Trophoblast cell (in vitro differentiated cells and primary cell): ENCODE measurements around the gene MKRN2OS. TPM values are rescaled to one million over a fixed set of nuclear protein-coding genes. Genes with fewer than 3 reads are reported as not detected.
A peak's percentile ranks its signal among the peaks of the same experiment; 100 is the strongest.

Source experiments
- DNase-seq, 2 donors: peaks; one replicate each; pipeline ENCODE4 v3.0.0-alpha.2; 2016
- H2AFZ ChIP-seq: 2 replicates; pipeline ENCODE4 v1.6.1; 2013; ENCODE audit warnings: low read length, moderate library complexity, mild to moderate bottlenecking; ENCODE audit not compliant: insufficient read depth, poor library complexity
- H2AK5ac ChIP-seq: 2 replicates; pipeline ENCODE4 v1.6.1; 2013; ENCODE audit warnings: mild to moderate bottlenecking, low read length
- H2BK120ac ChIP-seq: 2 replicates; pipeline ENCODE4 v1.6.1; 2013; ENCODE audit warnings: low read length, mild to moderate bottlenecking, moderate library complexity; ENCODE audit not compliant: insufficient read depth, poor library complexity
- H2BK12ac ChIP-seq: 2 replicates; pipeline ENCODE4 v1.6.1; 2013; ENCODE audit warnings: mild to moderate bottlenecking, low read length, moderate library complexity
- H2BK5ac ChIP-seq: 2 replicates; pipeline ENCODE4 v1.6.1; 2013; ENCODE audit warnings: low read length, low read depth, moderate library complexity, mild to moderate bottlenecking; ENCODE audit not compliant: poor library complexity
- H3K14ac ChIP-seq: 2 replicates; pipeline ENCODE4 v1.6.1; 2013; ENCODE audit warnings: mild to moderate bottlenecking, low read length
- H3K18ac ChIP-seq: 2 replicates; pipeline ENCODE4 v1.6.1; 2013; ENCODE audit warnings: mild to moderate bottlenecking, low read length
- H3K23ac ChIP-seq: 2 replicates; pipeline ENCODE4 v1.6.1; 2013; ENCODE audit warnings: low read length
- H3K27ac ChIP-seq: 2 replicates; pipeline ENCODE4 v1.5.1; 2013; ENCODE audit warnings: low read depth, mild to moderate bottlenecking, inconsistent platforms, low read length, moderate library complexity
- H3K27me3 ChIP-seq: 2 replicates; pipeline ENCODE4 v1.6.1; 2013; ENCODE audit warnings: inconsistent platforms, mild to moderate bottlenecking, low read length, moderate library complexity; ENCODE audit not compliant: insufficient read depth
- H3K36me3 ChIP-seq, 2 experiments: 1 replicate in 1 of 2; 2 replicates in 1 of 2; pipeline ENCODE4 v1.6.1; 2013; ENCODE audit warnings: low read length in 2 of 2, mild to moderate bottlenecking in 2 of 2, moderate library complexity in 1 of 2; ENCODE audit not compliant: insufficient read depth in 2 of 2, control insufficient read depth in 1 of 2
- H3K4ac ChIP-seq: 2 replicates; pipeline ENCODE4 v1.6.1; 2013; ENCODE audit warnings: low read depth, mild to moderate bottlenecking, low read length, moderate library complexity
- H3K4me1 ChIP-seq, 2 experiments: 1 replicate in 1 of 2; 2 replicates in 1 of 2; pipeline ENCODE4 v1.6.1; 2013; ENCODE audit warnings: low read length in 2 of 2, mild to moderate bottlenecking in 2 of 2, moderate library complexity in 1 of 2; ENCODE audit not compliant: insufficient read depth in 2 of 2, control insufficient read depth in 1 of 2
- H3K4me2 ChIP-seq: 2 replicates; pipeline ENCODE4 v1.6.1; 2013; ENCODE audit warnings: inconsistent platforms, mild to moderate bottlenecking, low read length, moderate library complexity
- H3K4me3 ChIP-seq: 2 replicates; pipeline ENCODE4 v1.5.1; 2013; ENCODE audit warnings: mild to moderate bottlenecking, low read depth, low read length, inconsistent platforms
- H3K79me1 ChIP-seq: one replicate; pipeline ENCODE4 v1.6.1; 2013; ENCODE audit warnings: low read length
- H3K79me2 ChIP-seq: 2 replicates; pipeline ENCODE4 v1.6.1; 2013; ENCODE audit warnings: low read length, mild to moderate bottlenecking; ENCODE audit not compliant: control insufficient read depth, insufficient read depth, poor library complexity
- H3K9ac ChIP-seq: 2 replicates; pipeline ENCODE4 v1.6.1; 2013; ENCODE audit warnings: mild to moderate bottlenecking, low read length
- H3K9me3 ChIP-seq: 2 replicates; pipeline ENCODE4 v1.6.1; 2013; ENCODE audit warnings: low read depth, mild to moderate bottlenecking, control low read depth, inconsistent platforms, low read length; ENCODE audit not compliant: insufficient read depth
- H4K12ac ChIP-seq: 2 replicates; pipeline ENCODE4 v1.6.1; 2013; ENCODE audit warnings: low read depth, mild to moderate bottlenecking, low read length, moderate library complexity
- H4K8ac ChIP-seq: 2 replicates; pipeline ENCODE4 v1.6.1; 2013; ENCODE audit warnings: low read depth, mild to moderate bottlenecking, low read length, moderate library complexity
- H4K91ac ChIP-seq: one replicate; pipeline ENCODE4 v1.6.1; 2013; ENCODE audit warnings: low read depth, mild to moderate bottlenecking, low read length, moderate library complexity
- WGBS: extraction: QIAGEN DNeasy Blood & Tissue Kit; methylation state at CpG from one replicate; pipeline ENCODE4 v1.1.7; 2013; ENCODE audit warnings: missing lambda C conversion rate; ENCODE audit not compliant: insufficient read length, insufficient coverage; ENCODE audit errors: extremely low coverage; 5-methylcytosine and 5-hydroxymethylcytosine counted together
- polyA plus RNA-seq: library from polyadenylated mRNA; stranded (reverse); fragments of 200-250 nt; gene quantifications from 2 replicates; pipeline ENCODE4 v1.2.3, GENCODE V29; 2013

MKRN2OS gene
- polyA plus RNA-seq, result 0.61 and 0.88 TPM in 2 replicates

- peaks cover 0 to under 1% of the 10 kb centered on the region in 2 experiments for H3K36me3 ChIP-seq
- H4K8ac ChIP-seq, result peak within 1 kb of the TSS; percentile 36
- no peak within 1 kb of the TSS for H2AK5ac ChIP-seq
- peak within 1 kb of the TSS; percentile 52 for H3K4me2 ChIP-seq
- peaks cover 0 to 4% of the 10 kb centered on the region in 2 experiments for H3K4me1 ChIP-seq
- H2BK120ac ChIP-seq, result no peak within 1 kb of the TSS
- H3K27me3 ChIP-seq, result no peaks in the 10 kb centered on the region
- no peak within 1 kb of the TSS for H3K23ac ChIP-seq
- no peaks in the 10 kb centered on the region for H3K9me3 ChIP-seq
- H3K18ac ChIP-seq, result no peak within 1 kb of the TSS
- H3K4me3 ChIP-seq, result no peak within 1 kb of the TSS
- peak; percentile 64 to 67 for DNase-seq
- no peaks in the 10 kb centered on the region for H3K79me2 ChIP-seq
- H3K4ac ChIP-seq, result no peak within 1 kb of the TSS
- H4K12ac ChIP-seq, result no peak within 1 kb of the TSS
- H3K79me1 ChIP-seq, result no peaks in the 10 kb centered on the region
- H3K9ac ChIP-seq, result no peak within 1 kb of the TSS
- H3K14ac ChIP-seq, result no peak within 1 kb of the TSS
- no peak within 1 kb of the TSS for H2BK5ac ChIP-seq
- peak within 1 kb of the TSS; percentile 4 for H2BK12ac ChIP-seq
- WGBS, result no CpG with 5 or more reads among the region's 4 CpGs
- H3K27ac ChIP-seq, result no peak within 1 kb of the TSS
- no peak within 1 kb of the TSS for H4K91ac ChIP-seq
- peak within 1 kb of the TSS; percentile 45 for H2AFZ ChIP-seq
These were observed at the start of gene MKRN2OS for GRCh38 chr3:12545473-12545791. Gene MKRN2OS, minus strand, starts transcription at chr3:12545499. Its CDS starts 35 bp downstream, at chr3:12545464.

GRCh38 chr3:12593473-12593872, 48.2 kb upstream of the MKRN2OS start:
- no peak overlapping the region for H4K12ac ChIP-seq

GRCh38 chr3:12591997-12592715, 46.9 kb upstream of the MKRN2OS start:
- H2AFZ ChIP-seq, result no peak overlapping the region
- WGBS, result no CpG with 5 or more reads among the region's 4 CpGs
- H3K4ac ChIP-seq, result no peak overlapping the region
- H3K27ac ChIP-seq, result no peak overlapping the region
- no peak overlapping the region for H3K9ac ChIP-seq
- no peak overlapping the region for H3K4me3 ChIP-seq
- H2BK12ac ChIP-seq, result no peak overlapping the region
- no peak overlapping the region for H4K8ac ChIP-seq
- H3K27me3 ChIP-seq, result no peaks in the 10 kb centered on the region
- DNase-seq, result no peak
- no peaks in the 10 kb centered on the region for H3K9me3 ChIP-seq
- no peak overlapping the region for H4K12ac ChIP-seq
- H2BK5ac ChIP-seq, result no peak overlapping the region
- H3K79me1 ChIP-seq, result no peaks in the 10 kb centered on the region
- no peak overlapping the region for H3K23ac ChIP-seq
- no peak overlapping the region for H4K91ac ChIP-seq
- H3K18ac ChIP-seq, result no peak overlapping the region
- H3K14ac ChIP-seq, result no peak overlapping the region
- peaks cover 34 to 55% of the 10 kb centered on the region in 2 experiments for H3K36me3 ChIP-seq
- H2AK5ac ChIP-seq, result no peak overlapping the region
- H2BK120ac ChIP-seq, result no peak overlapping the region
- no peak overlapping the region for H3K4me2 ChIP-seq
- H3K4me1 ChIP-seq, result no peaks in the 10 kb centered on the region
- no peaks in the 10 kb centered on the region for H3K79me2 ChIP-seq

More at GRCh38 chr3:12593473-12593872, 48.2 kb upstream of the MKRN2OS start:
- H4K8ac ChIP-seq, result no peak overlapping the region
- no CpG with 5 or more reads among the region's 3 CpGs for WGBS
- no peak overlapping the region for H3K27ac ChIP-seq
- H3K18ac ChIP-seq, result no peak overlapping the region
- H3K4ac ChIP-seq, result no peak overlapping the region
- no peak overlapping the region for H2BK12ac ChIP-seq
- no peaks in the 10 kb centered on the region for H3K79me2 ChIP-seq
- no peak overlapping the region for H4K91ac ChIP-seq
- DNase-seq, result no peak
- no peaks in the 10 kb centered on the region for H3K79me1 ChIP-seq
- no peak overlapping the region for H3K4me2 ChIP-seq
- H2BK120ac ChIP-seq, result no peak overlapping the region
- H3K4me3 ChIP-seq, result no peak overlapping the region
- no peak overlapping the region for H3K14ac ChIP-seq
- no peak overlapping the region for H3K23ac ChIP-seq
- H3K9me3 ChIP-seq, result no peaks in the 10 kb centered on the region
- H2AK5ac ChIP-seq, result no peak overlapping the region
- no peaks in the 10 kb centered on the region for H3K27me3 ChIP-seq
- no peak overlapping the region for H2BK5ac ChIP-seq
- no peaks in the 10 kb centered on the region for H3K4me1 ChIP-seq
- no peak overlapping the region for H2AFZ ChIP-seq
- H3K36me3 ChIP-seq, result peaks cover 43 to 63% of the 10 kb centered on the region in 2 experiments
- H3K9ac ChIP-seq, result no peak overlapping the region

- no peak overlapping the region for H2BK12ac ChIP-seq
- no peak overlapping the region for H4K12ac ChIP-seq
- H2AFZ ChIP-seq, result no peak overlapping the region
- no CpG with 5 or more reads among the region's 6 CpGs for WGBS
- H3K79me1 ChIP-seq, result no peaks in the 10 kb centered on the region
- no peaks in the 10 kb centered on the region for H3K4me1 ChIP-seq
- no peak overlapping the region for H3K23ac ChIP-seq
- H3K4ac ChIP-seq, result no peak overlapping the region
- H3K27me3 ChIP-seq, result no peaks in the 10 kb centered on the region
- no peak overlapping the region for H3K14ac ChIP-seq
- H3K9me3 ChIP-seq, result no peaks in the 10 kb centered on the region
- no peaks in the 10 kb centered on the region for H3K79me2 ChIP-seq
- peaks cover 31 to 53% of the 10 kb centered on the region in 2 experiments for H3K36me3 ChIP-seq
- H4K91ac ChIP-seq, result no peak overlapping the region
- H2AK5ac ChIP-seq, result no peak overlapping the region
- DNase-seq, result no peak
- no peak overlapping the region for H2BK120ac ChIP-seq
- no peak overlapping the region for H3K4me3 ChIP-seq
- no peak overlapping the region for H3K4me2 ChIP-seq
- no peak overlapping the region for H3K27ac ChIP-seq
- H3K9ac ChIP-seq, result no peak overlapping the region
- H3K18ac ChIP-seq, result no peak overlapping the region
- H4K8ac ChIP-seq, result no peak overlapping the region
- H2BK5ac ChIP-seq, result no peak overlapping the region
These were observed 46.2 kb upstream of the MKRN2OS start for GRCh38 chr3:12591456-12591855.
